NCI-H2171 (cell line): ENCODE data around the gene CYP2J2.
"Not testable (repeated sequence)": the region's sequence is repeated elsewhere in the genome, so short reads cannot be mapped to it uniquely, and the experiment has no call there.

Experiments
- DNase-seq: peaks from one replicate; lab custom pipeline; 2025; lab: John Stamatoyannopoulos, UW

CYP2J2 gene

DNA sequence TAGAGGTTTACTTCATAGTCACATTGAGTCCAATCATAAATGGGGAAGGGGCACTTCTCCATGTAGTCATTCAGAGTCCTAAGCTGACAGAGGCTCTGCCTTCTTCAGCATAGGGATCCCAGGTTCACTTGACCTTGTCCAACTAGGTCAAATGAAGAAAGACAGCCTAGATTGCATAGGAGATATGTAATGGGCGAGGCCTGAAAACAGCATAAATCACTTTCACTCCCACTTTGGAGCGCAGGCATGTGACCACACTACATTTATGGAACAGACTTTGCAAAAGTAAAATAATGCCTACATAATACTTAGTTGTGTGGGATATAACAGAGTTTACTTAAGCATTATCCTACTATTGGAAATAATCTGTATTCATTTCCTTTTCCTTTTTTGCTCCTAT, 60.1 kb downstream of the CYP2J2 start:
- DNase-seq: no peak

DNA sequence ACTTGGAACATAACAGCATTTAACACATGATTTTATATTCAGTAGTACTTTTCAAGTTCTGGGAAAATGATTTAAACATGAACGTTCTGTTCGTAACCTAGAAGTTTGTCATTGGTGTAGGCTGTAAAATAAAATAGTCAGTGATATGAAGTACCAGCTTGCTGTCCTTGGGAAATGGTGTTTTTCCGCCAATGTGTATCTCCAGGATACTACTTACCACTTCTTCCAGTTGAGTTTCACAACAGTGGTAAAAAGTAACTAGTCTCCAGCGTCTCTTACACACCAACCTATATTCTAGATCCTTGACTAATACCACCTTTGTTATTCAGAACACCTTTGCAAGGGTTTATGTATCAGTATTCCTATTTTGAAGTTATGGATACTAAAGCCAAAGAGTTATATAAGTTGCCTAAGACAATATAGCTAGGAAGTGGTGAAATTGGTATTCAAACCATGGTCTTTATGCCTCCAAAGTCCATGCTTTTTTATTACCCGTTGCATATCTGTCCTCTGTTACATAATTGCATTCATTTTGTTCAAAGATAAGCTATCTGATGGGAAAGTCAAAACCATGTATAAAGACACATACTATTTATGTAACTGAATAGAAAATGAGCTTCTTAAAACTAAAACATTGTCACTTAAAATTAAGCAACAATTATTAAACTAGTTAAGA, 68.8 kb downstream of the CYP2J2 start:
- no peak for DNase-seq

DNA sequence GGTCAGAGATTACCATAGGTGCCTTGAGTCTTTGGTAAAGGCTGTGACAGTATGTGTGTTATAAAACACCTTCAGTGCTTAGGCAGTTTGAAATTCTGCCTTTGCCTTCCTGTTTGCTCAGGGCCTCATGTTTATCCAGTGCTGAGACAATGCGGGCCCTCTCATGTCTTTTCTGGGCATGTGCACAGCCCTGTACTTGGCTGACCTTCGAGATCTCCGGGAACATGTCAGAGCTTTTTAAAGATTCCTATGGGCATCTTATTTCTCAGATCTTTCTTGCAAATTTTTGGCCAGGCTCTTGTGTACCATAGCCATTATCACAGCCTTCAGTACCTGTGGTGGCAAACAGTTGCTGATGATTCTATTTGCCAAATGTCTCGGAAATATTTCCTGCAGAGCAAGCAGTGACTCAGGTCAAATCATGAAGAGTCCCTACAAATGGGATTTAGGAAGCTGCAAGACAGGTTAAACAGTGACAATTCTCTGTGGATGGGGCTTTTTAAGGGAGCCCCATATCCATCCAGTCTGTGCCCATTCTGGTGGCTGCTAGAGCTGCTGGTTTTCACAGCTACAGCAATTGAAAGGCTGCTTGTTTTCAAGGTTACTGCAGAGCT, 69.7 kb downstream of the CYP2J2 start:
- DNase-seq: no peak

DNA sequence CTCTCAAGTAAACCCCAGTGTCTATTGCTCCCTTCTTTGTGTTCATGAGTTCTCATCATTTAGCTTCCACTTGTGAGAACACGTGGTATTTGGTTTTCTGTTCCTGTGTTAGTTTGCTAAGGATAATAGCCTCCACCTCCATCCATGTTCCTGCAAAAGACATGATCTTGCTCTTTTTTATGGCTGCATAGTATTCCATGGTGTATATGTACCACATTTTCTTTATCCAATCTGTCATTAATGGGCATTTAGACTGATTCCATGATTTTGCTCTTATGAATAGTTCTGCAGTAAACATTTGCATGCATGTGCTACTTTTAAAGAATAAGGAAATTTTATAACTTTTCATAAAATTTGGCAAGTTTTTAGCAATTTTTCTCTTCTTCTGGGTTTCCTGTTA, 71.3 kb downstream of the CYP2J2 start:
- not testable (repeated sequence) for DNase-seq

DNA sequence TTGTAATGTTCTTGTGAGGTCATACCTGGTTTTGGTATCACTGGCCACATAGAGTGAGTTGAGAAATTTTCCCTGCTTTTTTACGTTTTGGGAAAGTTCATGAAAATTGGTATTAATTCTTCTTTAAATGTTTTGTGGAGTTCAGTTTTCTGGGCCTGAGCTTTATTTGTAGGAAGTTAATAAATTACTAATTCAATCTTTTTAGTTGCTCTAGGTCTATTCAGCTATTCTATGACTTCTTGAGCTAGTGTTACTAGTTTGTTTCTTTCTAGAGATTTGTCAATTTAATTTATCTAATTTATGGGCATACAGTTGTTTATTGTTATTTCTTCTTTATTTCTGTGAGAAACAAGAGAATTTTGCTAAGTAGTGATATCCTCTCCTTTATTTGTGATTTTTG, 74.5 kb downstream of the CYP2J2 start:
- no peak for DNase-seq

DNA sequence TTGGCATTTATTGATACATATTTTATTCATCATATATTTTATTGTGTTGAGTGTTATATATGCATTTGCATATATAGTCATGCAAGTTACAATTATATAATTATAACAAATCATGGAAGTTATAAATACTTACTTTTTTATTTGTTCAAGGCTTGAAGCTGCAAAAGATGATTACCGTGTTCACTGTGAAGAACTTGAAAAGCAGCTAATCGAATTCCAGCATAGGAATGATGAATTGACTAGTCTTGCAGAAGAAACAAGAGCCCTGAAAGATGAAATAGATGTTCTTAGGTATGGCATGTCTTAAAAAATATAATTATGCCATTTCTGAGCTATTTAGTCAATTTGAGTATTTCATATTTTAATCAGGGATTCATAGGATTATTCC, 79.7 kb downstream of the CYP2J2 start:
- no peak for DNase-seq

DNA sequence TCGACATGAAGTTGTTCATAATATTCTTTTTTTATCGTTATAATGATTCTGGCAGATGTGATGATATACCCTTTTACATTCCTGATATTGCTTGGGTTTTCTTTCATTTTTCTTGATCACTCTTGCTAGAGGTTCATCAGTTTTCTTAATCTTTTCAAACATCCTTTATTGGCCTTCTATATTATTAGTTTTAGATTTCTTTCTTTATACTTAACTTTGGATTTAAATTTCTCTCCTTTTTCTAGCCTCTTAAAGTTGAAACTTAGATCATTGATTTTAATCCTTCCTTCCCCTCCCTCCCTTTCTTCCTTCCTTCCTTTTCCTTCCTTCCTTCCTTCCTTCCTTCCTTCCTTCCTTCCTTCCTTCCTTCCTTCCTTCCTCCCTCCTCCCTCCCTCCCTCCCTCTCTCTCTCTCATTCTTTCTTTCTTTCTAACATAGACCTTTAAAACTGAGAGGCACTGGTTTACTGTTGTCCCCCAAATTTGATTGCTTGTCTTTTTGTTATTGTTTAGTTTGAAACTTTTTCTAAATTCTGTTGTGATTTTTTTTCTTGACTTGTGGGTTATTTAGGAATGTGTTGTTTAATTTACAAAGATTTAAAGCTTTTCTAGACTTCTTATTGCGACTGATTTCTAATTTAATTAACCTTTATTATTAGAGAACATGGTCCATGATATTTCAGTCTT, 80.2 kb downstream of the CYP2J2 start:
- no peak for DNase-seq

- DNase-seq: no peak
Measured at GRCh38 chr1:59845091-59845490, 81.5 kb downstream of the CYP2J2 start.
